T-helper 17 cell (primary cell): ENCODE results near the gene PCDHB10. TPM values are rescaled to one million over a fixed set of nuclear protein-coding genes. Genes with fewer than 3 reads are reported as not detected.
"Not testable (repeated sequence)": the region's sequence is repeated elsewhere in the genome, so short reads cannot be mapped to it uniquely, and the experiment has no call there.

Source experiments
- ATAC-seq: fragments of 150-1000 bp; cut with Tn5 transposase; 2 replicates; pipeline ENCODE4 v1.10.0; 2021; ENCODE audit warnings: mild to moderate bottlenecking, moderate library complexity
- DNase-seq, 3 donors: peaks; one replicate each; pipeline versions ENCODE4 v3.0.0 to v3.0.0-alpha.2; 2020 to 2021
- H3K9me3 ChIP-seq: one replicate; pipeline ENCODE4 v1.7.0; 2013; ENCODE audit warnings: low read length, mild to moderate bottlenecking; ENCODE audit not compliant: control insufficient read depth, poor library complexity, severe bottlenecking
- H3K27ac Mint-ChIP-seq: one replicate; pipeline ENCODE4 v1.8.0; 2022; ENCODE audit warnings: mild to moderate bottlenecking, moderate library complexity, mixed read lengths
- H3K27me3 Mint-ChIP-seq: one replicate; pipeline ENCODE4 v1.8.0; 2022; ENCODE audit warnings: mixed read lengths
- H3K36me3 Mint-ChIP-seq: one replicate; pipeline ENCODE4 v1.8.0; 2022; ENCODE audit warnings: low read depth, mixed read lengths
- H3K4me1 Mint-ChIP-seq: one replicate; pipeline ENCODE4 v1.8.0; 2022; ENCODE audit warnings: mild to moderate bottlenecking, mixed read lengths
- H3K4me3 Mint-ChIP-seq: one replicate; pipeline ENCODE4 v1.8.0; 2022; ENCODE audit warnings: mild to moderate bottlenecking, moderate library complexity, mixed read lengths
- total RNA-seq, 4 donors: library from RNA in 2 of 4; stranded (reverse) in 2 of 4; gene quantifications; one replicate each; pipeline ENCODE4 v1.2.3 and lab custom pipeline; 2022 to 2026

The PCDHB10 gene
- total RNA-seq, 2 donors from 2014 or later = not detected

- H3K9me3 ChIP-seq = peaks cover 16% of the 10 kb centered on the region
- H3K27ac Mint-ChIP-seq, ATAC-seq, H3K36me3 Mint-ChIP-seq, DNase-seq, H3K4me1 Mint-ChIP-seq, H3K4me3 Mint-ChIP-seq: not testable (repeated sequence)
- peaks cover 15% of the 10 kb centered on the region for H3K27me3 Mint-ChIP-seq
Observed at GRCh38 chr5:141235922-141236321, 43.8 kb downstream of the PCDHB10 start.

- ATAC-seq (no peak), DNase-seq (no peak)
- H3K9me3 ChIP-seq = peaks cover 19% of the 10 kb centered on the region
- no peak overlapping the region for H3K4me3 Mint-ChIP-seq
- H3K36me3 Mint-ChIP-seq = no peaks in the 10 kb centered on the region
- no peak overlapping the region for H3K27ac Mint-ChIP-seq
- H3K27me3 Mint-ChIP-seq = peaks cover 15% of the 10 kb centered on the region
- H3K4me1 Mint-ChIP-seq = no peaks in the 10 kb centered on the region
Observed at GRCh38 chr5:141236516-141237313, 44.6 kb downstream of the PCDHB10 start.

- no peak overlapping the region for H3K4me3 Mint-ChIP-seq
- H3K27me3 Mint-ChIP-seq = peaks cover 20% of the 10 kb centered on the region
- ATAC-seq = no peak
- DNase-seq = no peak
- no peaks in the 10 kb centered on the region for H3K4me1 Mint-ChIP-seq
- no peak overlapping the region for H3K27ac Mint-ChIP-seq
- H3K36me3 Mint-ChIP-seq = no peaks in the 10 kb centered on the region
- peaks cover 15% of the 10 kb centered on the region for H3K9me3 ChIP-seq
Observed at GRCh38 chr5:141241496-141241895, 49.3 kb downstream of the PCDHB10 start.

Other genes starting within 250 kb of the PCDHB10 start
- not detected for gene PCDHAC2, start 225.9 kb upstream of the PCDHB10 start, total RNA-seq
- not detected for gene PCDHB1, start 141.0 kb upstream of the PCDHB10 start, total RNA-seq
- under 1 TPM; 0.13 to 0.25 TPM for gene PCDHB2, start 97.7 kb upstream of the PCDHB10 start, total RNA-seq
- gene PCDHB3, start 91.9 kb upstream of the PCDHB10 start, total RNA-seq = not detected
- gene PCDHB4, start 70.5 kb upstream of the PCDHB10 start, total RNA-seq = not detected
- gene PCDHB5, start 57.1 kb upstream of the PCDHB10 start, total RNA-seq = under 1 TPM; 0.12 to 0.34 TPM
- gene PCDHB6, start 42.3 kb upstream of the PCDHB10 start, total RNA-seq = not detected
- not detected for gene PCDHB7, start 19.7 kb upstream of the PCDHB10 start, total RNA-seq
- gene PCDHB8, start 14.6 kb upstream of the PCDHB10 start, total RNA-seq = not detected
- gene PCDHB16, start 10.0 kb upstream of the PCDHB10 start, total RNA-seq = not detected
- 1 to 10 TPM in 1 of 2 donors, not detected in 1; 1.0 TPM for gene PCDHB9, start 5.2 kb upstream of the PCDHB10 start, total RNA-seq
- not detected for gene PCDHB11, start 7.3 kb downstream of the PCDHB10 start, total RNA-seq
- not detected for gene PCDHB12, start 16.4 kb downstream of the PCDHB10 start, total RNA-seq
- not detected for gene PCDHB13, start 21.6 kb downstream of the PCDHB10 start, total RNA-seq
- gene PCDHB14, start 31.0 kb downstream of the PCDHB10 start, total RNA-seq = not detected
- under 1 TPM in 1 of 2 donors, not detected in 1; 0.10 TPM for gene PCDHB15, start 53.0 kb downstream of the PCDHB10 start, total RNA-seq
- gene SLC25A2, start 111.7 kb downstream of the PCDHB10 start, total RNA-seq = under 1 TPM; 0.65 to 0.70 TPM
- 10 to 100 TPM; 74.4 to 90.7 TPM for gene TAF7, start 128.4 kb downstream of the PCDHB10 start, total RNA-seq
- not detected for gene PCDHGA1, start 138.2 kb downstream of the PCDHB10 start, total RNA-seq
- not detected for gene PCDHGA2, start 146.4 kb downstream of the PCDHB10 start, total RNA-seq
- under 1 TPM in 1 of 2 donors, not detected in 1; 0.22 TPM for gene PCDHGA3, start 151.5 kb downstream of the PCDHB10 start, total RNA-seq
- under 1 TPM in 1 of 2 donors, not detected in 1; 0.13 TPM for gene PCDHGB1, start 157.7 kb downstream of the PCDHB10 start, total RNA-seq
- gene PCDHGA4, start 162.7 kb downstream of the PCDHB10 start, total RNA-seq = under 1 TPM in 1 of 2 donors, not detected in 1; 0.12 TPM
- under 1 TPM; 0.44 to 0.45 TPM for gene PCDHGB2, start 167.6 kb downstream of the PCDHB10 start, total RNA-seq
- gene PCDHGA5, start 171.8 kb downstream of the PCDHB10 start, total RNA-seq = under 1 TPM in 1 of 2 donors, not detected in 1; 0.16 TPM
- under 1 TPM; 0.13 to 0.32 TPM for gene PCDHGB3, start 177.9 kb downstream of the PCDHB10 start, total RNA-seq
- gene PCDHGA6, start 181.5 kb downstream of the PCDHB10 start, total RNA-seq = under 1 TPM; 0.10 to 0.40 TPM
- under 1 TPM in 1 of 2 donors, not detected in 1; 0.25 TPM for gene PCDHGA7, start 190.4 kb downstream of the PCDHB10 start, total RNA-seq
- under 1 TPM; 0.08 to 0.10 TPM for gene PCDHGB4, start 195.3 kb downstream of the PCDHB10 start, total RNA-seq
- gene PCDHGA8, start 200.3 kb downstream of the PCDHB10 start, total RNA-seq = under 1 TPM in 1 of 2 donors, not detected in 1; 0.05 TPM
- under 1 TPM; 0.26 to 0.35 TPM for gene PCDHGB5, start 205.6 kb downstream of the PCDHB10 start, total RNA-seq
- not detected for gene PCDHGA9, start 210.4 kb downstream of the PCDHB10 start, total RNA-seq
- under 1 TPM; 0.10 to 0.20 TPM for gene PCDHGB6, start 215.7 kb downstream of the PCDHB10 start, total RNA-seq
- under 1 TPM; 0.10 to 0.18 TPM for gene PCDHGA10, start 220.6 kb downstream of the PCDHB10 start, total RNA-seq
- not detected for gene PCDHGB7, start 225.3 kb downstream of the PCDHB10 start, total RNA-seq
- gene PCDHGA11, start 228.7 kb downstream of the PCDHB10 start, total RNA-seq = not detected
- not detected for gene PCDHGA12, start 238.2 kb downstream of the PCDHB10 start, total RNA-seq